ENCODE measurements around the gene KCNA3.

The KCNA3 gene

DNA sequence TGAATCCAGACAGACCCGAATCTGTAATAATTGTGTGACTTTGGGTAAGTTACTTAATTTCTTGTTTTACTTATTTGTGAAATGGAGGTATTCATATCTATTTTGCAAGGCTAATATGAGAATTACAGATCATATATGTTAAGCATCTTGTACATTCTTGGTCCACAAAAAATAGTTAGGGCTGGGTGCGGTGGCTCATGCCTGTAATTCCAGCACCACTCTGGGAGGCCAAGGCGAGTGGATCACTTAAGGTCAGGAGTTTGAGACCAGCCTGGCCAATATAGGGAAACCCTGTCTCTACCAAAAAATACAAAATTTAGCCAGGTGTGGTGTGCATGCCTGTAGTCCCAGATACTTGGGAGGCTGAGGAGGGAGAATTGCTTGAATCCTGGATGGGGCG is 22.9 kb upstream of the KCNA3 start:
- no peak overlapping the region for H3K27ac ChIP-seq (ENCODE audit: low read depth, low read length)
- H3K36me3 ChIP-seq (ENCODE audit: control insufficient read depth, insufficient read depth, low read length): no peaks in the 10 kb centered on the region
- no peaks in the 10 kb centered on the region for H3K4me1 ChIP-seq (ENCODE audit: control insufficient read depth, insufficient read depth, low read length)
- no peaks in the 10 kb centered on the region for H3K27me3 ChIP-seq (ENCODE audit: control insufficient read depth, insufficient read depth, low read length)
- H3K9ac ChIP-seq (ENCODE audit: low read length): no peak overlapping the region
- H3K4me3 ChIP-seq (ENCODE audit: low read length): no peak overlapping the region

- no peak overlapping the region for H3K27ac ChIP-seq (ENCODE audit: low read depth, low read length)
These were observed 22.1 kb upstream of the KCNA3 start for GRCh38 chr1:110696818-110697217.

GRCh38 chr1:110690709-110691365 is 16.1 kb upstream of the KCNA3 start:
- Histone ChIP-seq H3K27me3 (ENCODE audit: control insufficient read depth, insufficient read depth, low read length) (no peaks in the 10 kb centered on the region), H3K4me1 (ENCODE audit: control insufficient read depth, insufficient read depth, low read length) (no peaks in the 10 kb centered on the region), H3K36me3 (ENCODE audit: control insufficient read depth, insufficient read depth, low read length) (no peaks in the 10 kb centered on the region), H3K27ac (ENCODE audit: low read depth, low read length) (no peak overlapping the region), H3K9ac (ENCODE audit: low read length) (no peak overlapping the region), H3K4me3 (ENCODE audit: low read length) (no peak overlapping the region)

More at GRCh38 chr1:110696818-110697217, 22.1 kb upstream of the KCNA3 start:
- no peaks in the 10 kb centered on the region for H3K4me1 ChIP-seq (ENCODE audit: control insufficient read depth, insufficient read depth, low read length)
- no peaks in the 10 kb centered on the region for H3K36me3 ChIP-seq (ENCODE audit: control insufficient read depth, insufficient read depth, low read length)
- no peaks in the 10 kb centered on the region for H3K27me3 ChIP-seq (ENCODE audit: control insufficient read depth, insufficient read depth, low read length)
- H3K9ac ChIP-seq (ENCODE audit: low read length): no peak overlapping the region
- H3K4me3 ChIP-seq (ENCODE audit: low read length): no peak overlapping the region

- no peak overlapping the region for H3K27ac ChIP-seq (ENCODE audit: low read depth, low read length)
- H3K36me3 ChIP-seq (ENCODE audit: control insufficient read depth, insufficient read depth, low read length): no peaks in the 10 kb centered on the region
- H3K4me3 ChIP-seq (ENCODE audit: low read length): no peak overlapping the region
- no peak overlapping the region for H3K9ac ChIP-seq (ENCODE audit: low read length)
- no peaks in the 10 kb centered on the region for H3K27me3 ChIP-seq (ENCODE audit: control insufficient read depth, insufficient read depth, low read length)
- H3K4me1 ChIP-seq (ENCODE audit: control insufficient read depth, insufficient read depth, low read length): no peaks in the 10 kb centered on the region
These were observed 15.1 kb upstream of the KCNA3 start for GRCh38 chr1:110689868-110690267.

DNA sequence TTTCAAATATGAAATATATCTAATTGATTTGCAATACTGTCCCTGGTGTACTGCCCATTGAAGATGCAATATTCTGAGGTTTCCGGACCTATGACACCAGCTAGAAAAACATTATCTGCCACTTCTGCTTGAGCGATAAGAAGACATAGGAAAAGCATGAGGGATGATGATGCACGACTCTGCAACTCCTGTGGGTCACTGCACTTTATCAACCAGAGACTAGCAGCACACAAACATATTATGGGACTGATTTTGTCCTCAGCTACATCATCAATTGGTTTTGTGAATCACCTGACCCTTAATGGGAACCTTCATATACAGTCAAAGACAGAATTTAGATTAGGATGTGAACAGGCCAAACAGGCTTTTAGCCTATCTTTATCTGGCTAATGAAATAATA is 13.8 kb upstream of the KCNA3 start:
- no peak overlapping the region for H3K4me3 ChIP-seq (ENCODE audit: low read length)

GRCh38 chr1:110687250-110687649 is 12.5 kb upstream of the KCNA3 start:
- no peak overlapping the region for H3K9ac ChIP-seq (ENCODE audit: low read length)
- no peaks in the 10 kb centered on the region for H3K4me1 ChIP-seq (ENCODE audit: control insufficient read depth, insufficient read depth, low read length)
- no peaks in the 10 kb centered on the region for H3K27me3 ChIP-seq (ENCODE audit: control insufficient read depth, insufficient read depth, low read length)
- H3K36me3 ChIP-seq (ENCODE audit: control insufficient read depth, insufficient read depth, low read length): no peaks in the 10 kb centered on the region
- H3K4me3 ChIP-seq (ENCODE audit: low read length): no peak overlapping the region
- H3K27ac ChIP-seq (ENCODE audit: low read depth, low read length): no peak overlapping the region

More for the DNA sequence above, 13.8 kb upstream of the KCNA3 start:
- no peaks in the 10 kb centered on the region for H3K36me3 ChIP-seq (ENCODE audit: control insufficient read depth, insufficient read depth, low read length)
- no peak overlapping the region for H3K9ac ChIP-seq (ENCODE audit: low read length)
- no peak overlapping the region for H3K27ac ChIP-seq (ENCODE audit: low read depth, low read length)
- H3K4me1 ChIP-seq (ENCODE audit: control insufficient read depth, insufficient read depth, low read length): no peaks in the 10 kb centered on the region
- no peaks in the 10 kb centered on the region for H3K27me3 ChIP-seq (ENCODE audit: control insufficient read depth, insufficient read depth, low read length)

GRCh38 chr1:110686188-110686587 is 11.4 kb upstream of the KCNA3 start:
- no peaks in the 10 kb centered on the region for H3K4me1 ChIP-seq (ENCODE audit: control insufficient read depth, insufficient read depth, low read length)
- no peak overlapping the region for H3K4me3 ChIP-seq (ENCODE audit: low read length)
- H3K27me3 ChIP-seq (ENCODE audit: control insufficient read depth, insufficient read depth, low read length): no peaks in the 10 kb centered on the region
- no peak overlapping the region for H3K27ac ChIP-seq (ENCODE audit: low read depth, low read length)
- H3K9ac ChIP-seq (ENCODE audit: low read length): no peak overlapping the region
- no peaks in the 10 kb centered on the region for H3K36me3 ChIP-seq (ENCODE audit: control insufficient read depth, insufficient read depth, low read length)

- H3K4me3 ChIP-seq (ENCODE audit: low read length): no peak overlapping the region
- H3K9ac ChIP-seq (ENCODE audit: low read length): no peak overlapping the region
- H3K36me3 ChIP-seq (ENCODE audit: control insufficient read depth, insufficient read depth, low read length): no peaks in the 10 kb centered on the region
- H3K27ac ChIP-seq (ENCODE audit: low read depth, low read length): no peak overlapping the region
- no peaks in the 10 kb centered on the region for H3K27me3 ChIP-seq (ENCODE audit: control insufficient read depth, insufficient read depth, low read length)
- no peaks in the 10 kb centered on the region for H3K4me1 ChIP-seq (ENCODE audit: control insufficient read depth, insufficient read depth, low read length)
These were observed 9.8 kb upstream of the KCNA3 start for GRCh38 chr1:110684491-110684890.

DNA sequence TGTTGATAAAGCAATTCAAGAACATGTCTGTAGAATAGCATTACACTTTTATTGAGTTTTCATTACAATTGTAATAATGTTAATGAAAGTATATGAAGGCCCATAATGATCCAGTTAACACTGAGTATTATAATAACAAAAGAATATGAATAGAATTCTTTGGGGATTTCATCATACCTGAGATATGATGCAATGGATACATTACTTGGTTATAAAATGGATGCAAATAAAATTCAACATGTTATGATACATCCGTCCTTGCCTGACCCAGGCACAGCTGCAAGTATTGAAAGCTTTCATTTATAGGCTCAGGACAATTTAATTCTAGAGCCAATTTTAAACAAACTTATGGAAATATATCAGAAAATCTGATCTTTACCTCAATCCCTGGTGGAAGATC is 8.2 kb upstream of the KCNA3 start:
- no peak overlapping the region for H3K9ac ChIP-seq (ENCODE audit: low read length)
- no peaks in the 10 kb centered on the region for H3K27me3 ChIP-seq (ENCODE audit: control insufficient read depth, insufficient read depth, low read length)
- H3K36me3 ChIP-seq (ENCODE audit: control insufficient read depth, insufficient read depth, low read length): no peaks in the 10 kb centered on the region

GRCh38 chr1:110680036-110680735 is 5.4 kb upstream of the KCNA3 start:
- no peaks in the 10 kb centered on the region for H3K36me3 ChIP-seq (ENCODE audit: control insufficient read depth, insufficient read depth, low read length)
- H3K27me3 ChIP-seq (ENCODE audit: control insufficient read depth, insufficient read depth, low read length): no peaks in the 10 kb centered on the region
- no peak overlapping the region for H3K27ac ChIP-seq (ENCODE audit: low read depth, low read length)

More for the DNA sequence above, 8.2 kb upstream of the KCNA3 start:
- Histone ChIP-seq H3K27ac (ENCODE audit: low read depth, low read length) (no peak overlapping the region), H3K4me1 (ENCODE audit: control insufficient read depth, insufficient read depth, low read length) (no peaks in the 10 kb centered on the region), H3K4me3 (ENCODE audit: low read length) (no peak overlapping the region)

GRCh38 chr1:110677526-110677925 is 2.8 kb upstream of the KCNA3 start:
- no peak overlapping the region for H3K27ac ChIP-seq (ENCODE audit: low read depth, low read length)

More at GRCh38 chr1:110680036-110680735, 5.4 kb upstream of the KCNA3 start:
- H3K4me3 ChIP-seq (ENCODE audit: low read length): no peak overlapping the region
- no peak overlapping the region for H3K9ac ChIP-seq (ENCODE audit: low read length)
- no peaks in the 10 kb centered on the region for H3K4me1 ChIP-seq (ENCODE audit: control insufficient read depth, insufficient read depth, low read length)

GRCh38 chr1:110676970-110677369 is 2.2 kb upstream of the KCNA3 start:
- H3K4me3 ChIP-seq (ENCODE audit: low read length): no peak overlapping the region
- H3K9ac ChIP-seq (ENCODE audit: low read length): no peak overlapping the region
- H3K27me3 ChIP-seq (ENCODE audit: control insufficient read depth, insufficient read depth, low read length): peaks cover 5% of the 10 kb centered on the region
- H3K36me3 ChIP-seq (ENCODE audit: control insufficient read depth, insufficient read depth, low read length): no peaks in the 10 kb centered on the region
- H3K27ac ChIP-seq (ENCODE audit: low read depth, low read length): no peak overlapping the region
- H3K4me1 ChIP-seq (ENCODE audit: control insufficient read depth, insufficient read depth, low read length): no peaks in the 10 kb centered on the region

More at GRCh38 chr1:110677526-110677925, 2.8 kb upstream of the KCNA3 start:
- no peak overlapping the region for H3K9ac ChIP-seq (ENCODE audit: low read length)
- no peaks in the 10 kb centered on the region for H3K4me1 ChIP-seq (ENCODE audit: control insufficient read depth, insufficient read depth, low read length)
- no peak overlapping the region for H3K4me3 ChIP-seq (ENCODE audit: low read length)
- H3K36me3 ChIP-seq (ENCODE audit: control insufficient read depth, insufficient read depth, low read length): no peaks in the 10 kb centered on the region
- H3K27me3 ChIP-seq (ENCODE audit: control insufficient read depth, insufficient read depth, low read length): peaks cover 5% of the 10 kb centered on the region

All from rectal smooth muscle tissue (tissue), 1 donor.